Natural killer cell (primary cell): ENCODE measurements around the gene LPCAT2. TPM values are rescaled to one million over a fixed set of nuclear protein-coding genes. Genes with fewer than 3 reads are reported as not detected.

ENCODE experiments used
- total RNA-seq, 4 donors: library from RNA; stranded (reverse); fragments of 120-200 nt in 1 of 4; gene quantifications; one replicate each; pipeline versions ENCODE4 v1.2.3 to v1.2.4, GENCODE V29; 2013 to 2022

The LPCAT2 gene
- total RNA-seq, 3 donors from 2014 or later (not counting 1 experiment from before 2014, with no cell fraction given) = 1.6 to 23.5 (median 3.1) TPM

Other genes starting within 250 kb of the LPCAT2 start
- not detected for gene IRX6, start 184.9 kb upstream of the LPCAT2 start, total RNA-seq
- gene MMP2, start 29.9 kb upstream of the LPCAT2 start, total RNA-seq = not detected
- gene CAPNS2, start 57.6 kb downstream of the LPCAT2 start, total RNA-seq = under 1 TPM in 1 of 3 donors, not detected in 2; 0.60 TPM
- gene SLC6A2, start 146.9 kb downstream of the LPCAT2 start, total RNA-seq = not detected